ENCODE measurements around the gene NLRX1.
"Not testable (repeated sequence)": the region's sequence is repeated elsewhere in the genome, so short reads cannot be mapped to it uniquely, and the experiment has no call there.

The NLRX1 gene

GRCh38 chr11:119184399-119184798, 15.9 kb downstream of the NLRX1 start:
- not testable (repeated sequence) for DNase-seq (ENCODE audit: low spot score)

GRCh38 chr11:119185981-119186634, 17.6 kb downstream of the NLRX1 start:
- no peak for DNase-seq (ENCODE audit: low spot score)

GRCh38 chr11:119187123-119187892, 18.8 kb downstream of the NLRX1 start:
- no peak for DNase-seq (ENCODE audit: low spot score)

GRCh38 chr11:119188067-119188466, 19.5 kb downstream of the NLRX1 start:
- no peak for DNase-seq (ENCODE audit: low spot score)

GRCh38 chr11:119188887-119189286, 20.4 kb downstream of the NLRX1 start:
- DNase-seq (ENCODE audit: low spot score): no peak

GRCh38 chr11:119189393-119189792, 20.9 kb downstream of the NLRX1 start:
- no peak for DNase-seq (ENCODE audit: low spot score)

- DNase-seq (ENCODE audit: low spot score): no peak
These were observed 22.0 kb downstream of the NLRX1 start for GRCh38 chr11:119190531-119190930.

- DNase-seq (ENCODE audit: low spot score): not testable (repeated sequence)
These were observed 22.7 kb downstream of the NLRX1 start for GRCh38 chr11:119191265-119191664.

GRCh38 chr11:119192111-119192510, 23.6 kb downstream of the NLRX1 start:
- DNase-seq (ENCODE audit: low spot score): no peak

- no peak for DNase-seq (ENCODE audit: low spot score)
These were observed 24.5 kb downstream of the NLRX1 start for GRCh38 chr11:119193001-119193400.

- DNase-seq (ENCODE audit: low spot score): no peak
These were observed 25.1 kb downstream of the NLRX1 start for GRCh38 chr11:119193626-119194025.

- no peak for DNase-seq (ENCODE audit: low spot score)
These were observed 26.4 kb downstream of the NLRX1 start for GRCh38 chr11:119194811-119195440.

- DNase-seq (ENCODE audit: low spot score): peak; percentile 91
These were observed 27.2 kb downstream of the NLRX1 start for GRCh38 chr11:119195680-119196079.

GRCh38 chr11:119196833-119197483, 28.4 kb downstream of the NLRX1 start:
- DNase-seq (ENCODE audit: low spot score): peak; percentile 78

- no peak for DNase-seq (ENCODE audit: low spot score)
These were observed 30.4 kb downstream of the NLRX1 start for GRCh38 chr11:119198925-119199324.

GRCh38 chr11:119201236-119201635, 32.7 kb downstream of the NLRX1 start:
- DNase-seq (ENCODE audit: low spot score): not testable (repeated sequence)

GRCh38 chr11:119202554-119202953, 34.0 kb downstream of the NLRX1 start:
- DNase-seq (ENCODE audit: low spot score): no peak

GRCh38 chr11:119204066-119204465, 35.5 kb downstream of the NLRX1 start:
- DNase-seq (ENCODE audit: low spot score): no peak

- DNase-seq (ENCODE audit: low spot score): no peak
These were observed 36.6 kb downstream of the NLRX1 start for GRCh38 chr11:119205080-119205479.

GRCh38 chr11:119205574-119206510, 37.3 kb downstream of the NLRX1 start, which contains the start of gene CBL:
Gene CBL (plus strand): TSS chr11:119206339. CDS start chr11:119206418, 79 bp downstream.
- DNase-seq (ENCODE audit: low spot score): peak; percentile 97

All from hepatic stellate cell (primary cell).